CD14-positive monocyte (primary cell): ENCODE results near the gene B3GAT2. TPM values are rescaled to one million over a fixed set of nuclear protein-coding genes. Genes with fewer than 3 reads are reported as not detected.

Experiments used
- DNase-seq, 3 donors: peaks; one replicate each; pipeline ENCODE4 v3.0.0-alpha.2; 2011 to 2022
- H2AFZ ChIP-seq: 2 replicates; pipeline ENCODE4 v1.6.0; 2012; ENCODE audit warnings: mild to moderate bottlenecking, low read depth, low read length, inconsistent platforms; ENCODE audit not compliant: insufficient read depth, poor library complexity, severe bottlenecking
- H3K27ac ChIP-seq, 2 donors: 1 replicate in 1 of 2; 2 replicates in 1 of 2; pipeline ENCODE4 v1.5.1; 2012 to 2013; ENCODE audit warnings: low read length in 2 of 2, control low read depth in 1 of 2, inconsistent platforms in 1 of 2, low read depth in 1 of 2, mild to moderate bottlenecking in 1 of 2
- H3K27me3 ChIP-seq, 2 donors: one replicate each; pipeline versions ENCODE4 v1.6.0 to v1.6.1; 2011 to 2013; ENCODE audit warnings: low read length in 2 of 2; ENCODE audit not compliant: control insufficient read depth in 2 of 2, insufficient read depth in 2 of 2
- H3K36me3 ChIP-seq, 2 donors: replicated peaks in 1 of 2; 1 replicate in 1 of 2; 2 replicates in 1 of 2; pipeline versions ENCODE4 v1.5.1 to v1.6.1; 2012 to 2013; ENCODE audit warnings: low read length in 2 of 2, control low read depth in 1 of 2, inconsistent platforms in 1 of 2, mild to moderate bottlenecking in 1 of 2; ENCODE audit not compliant: insufficient read depth in 2 of 2, control insufficient read depth in 1 of 2
- H3K4me1 ChIP-seq, 2 donors: 1 replicate in 1 of 2; 2 replicates in 1 of 2; pipeline versions ENCODE4 v1.5.1 to v1.6.1; 2012 to 2013; ENCODE audit warnings: low read length in 2 of 2, control low read depth in 1 of 2, inconsistent platforms in 1 of 2, mild to moderate bottlenecking in 1 of 2, moderate library complexity in 1 of 2; ENCODE audit not compliant: insufficient read depth in 2 of 2, control insufficient read depth in 1 of 2
- H3K4me2 ChIP-seq: replicated peaks from 2 replicates; pipeline ENCODE3; 2012; ENCODE audit warnings: low read length, moderate library complexity, mild to moderate bottlenecking; ENCODE audit not compliant: poor library complexity, severe bottlenecking; ENCODE audit errors: extremely low read depth
- H3K4me3 ChIP-seq, 3 experiments: fragments of 200-600 bp in 1 of 3; sonication (generic) in 1 of 3; replicated peaks in 1 of 3; 1 replicate in 2 of 3; 2 replicates in 1 of 3; pipeline ENCODE4 v1.5.1; 2011 to 2013; ENCODE audit warnings: low read length in 3 of 3, mild to moderate bottlenecking in 3 of 3, control low read depth in 2 of 3, low read depth in 2 of 3, inconsistent platforms in 1 of 3, moderate library complexity in 1 of 3
- H3K79me2 ChIP-seq: 2 replicates; pipeline ENCODE4 v1.6.0; 2012; ENCODE audit warnings: mild to moderate bottlenecking, control low read depth, inconsistent platforms, low read length, moderate library complexity; ENCODE audit not compliant: insufficient read depth
- H3K9ac ChIP-seq: 2 replicates; pipeline ENCODE4 v1.6.0; 2017; ENCODE audit warnings: low read length, mild to moderate bottlenecking; ENCODE audit not compliant: insufficient read depth, poor library complexity, severe bottlenecking
- H3K9me3 ChIP-seq, 2 donors: replicated peaks in 1 of 2; 1 replicate in 1 of 2; 2 replicates in 1 of 2; pipeline versions ENCODE4 v1.5.1 to v1.6.1; 2012 to 2013; ENCODE audit warnings: low read length in 2 of 2, control low read depth in 1 of 2; ENCODE audit not compliant: control insufficient read depth in 1 of 2, insufficient read depth in 1 of 2
- H4K20me1 ChIP-seq: 2 replicates; pipeline ENCODE4 v1.6.0; 2012; ENCODE audit warnings: mild to moderate bottlenecking, low read length, control low read depth, moderate library complexity; ENCODE audit not compliant: insufficient read depth
- H3K27ac Mint-ChIP-seq, 7 donors: one replicate each; pipeline ENCODE4 v1.8.0; 2020; ENCODE audit warnings: mild to moderate bottlenecking in 7 of 7, mixed read lengths in 7 of 7, moderate library complexity in 6 of 7, inconsistent platforms in 2 of 7
- H3K27me3 Mint-ChIP-seq, 3 donors: one replicate each; pipeline ENCODE4 v1.8.0; 2021 to 2022; ENCODE audit warnings: low read depth in 3 of 3, mild to moderate bottlenecking in 3 of 3, mixed read lengths in 3 of 3, moderate library complexity in 3 of 3, inconsistent platforms in 1 of 3
- H3K36me3 Mint-ChIP-seq, 2 donors: one replicate each; pipeline ENCODE4 v1.8.0; 2020; ENCODE audit warnings: mixed read lengths in 2 of 2, inconsistent platforms in 1 of 2, mild to moderate bottlenecking in 1 of 2
- H3K4me1 Mint-ChIP-seq: one replicate; pipeline ENCODE4 v1.8.0; 2020; ENCODE audit warnings: mild to moderate bottlenecking, mixed read lengths
- H3K4me3 Mint-ChIP-seq, 2 donors: one replicate each; pipeline ENCODE4 v1.8.0; 2020; ENCODE audit warnings: mild to moderate bottlenecking in 2 of 2, mixed read lengths in 2 of 2, moderate library complexity in 1 of 2
- H3K9me3 Mint-ChIP-seq, 7 donors: one replicate each; pipeline ENCODE4 v1.8.0; 2020 to 2022; ENCODE audit warnings: mixed read lengths in 7 of 7, mild to moderate bottlenecking in 6 of 7, moderate library complexity in 6 of 7, inconsistent platforms in 2 of 7
- WGBS: methylation state at CpG from one replicate; pipeline ENCODE4 v1.1.5; 2013; ENCODE audit warnings: missing lambda C conversion rate; ENCODE audit not compliant: insufficient coverage; 5-methylcytosine and 5-hydroxymethylcytosine counted together
- intact Hi-C, 2 donors: fragments of 100-400 bp; cut with micrococcal nuclease; formaldehyde crosslinking; loops; one replicate each; pipeline versions ENCODE4 v1.15.0 to v1.15.1; 2023
- polyA plus RNA-seq, 3 donors: library from polyadenylated mRNA; depleted of rRNA in 1 of 3; unstranded in 2 of 3; stranded (reverse) in 1 of 3; fragments of 300-500 nt in 2 of 3; fragments of >200 nt in 1 of 3; fragmentation: Illumina TruSeq in 2 of 3; gene quantifications; 1 replicate in 2 of 3; 2 replicates in 1 of 3; pipeline ENCODE4 v1.2.3, GENCODE V29; 2012 to 2021
- TF ChIP-seq, protein P1 (sequence below): fragments of 200-600 bp; IDR thresholded peaks from one replicate; pipeline ENCODE4 v1.8.0; 2022; ENCODE audit warnings: antibody characterized with exemption, mild to moderate bottlenecking

The B3GAT2 gene
- polyA plus RNA-seq, 3 donors: 0.03 to 0.05 TPM; not detected in 1

DNA sequence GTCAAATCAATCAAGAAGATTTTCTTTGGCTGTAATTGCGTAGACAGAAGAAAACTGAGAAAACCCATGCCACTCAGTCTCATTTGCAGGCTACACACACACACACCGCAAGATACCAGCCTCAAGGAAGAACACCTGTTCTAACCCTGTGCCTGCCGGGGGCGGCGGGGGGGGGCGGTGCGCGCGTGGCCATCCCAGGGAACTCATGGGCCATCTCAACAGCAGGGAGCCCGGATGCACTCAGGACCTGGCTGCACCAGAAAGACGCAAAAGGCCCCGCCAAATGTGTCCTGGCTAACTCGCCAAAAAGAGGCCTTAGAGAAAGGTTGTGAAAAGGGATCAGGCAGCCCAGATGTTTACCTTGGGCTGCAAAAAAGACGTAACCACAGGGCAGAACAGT lies 2.1 kb downstream of the B3GAT2 start:
- peaks cover 63 to 81% (median 68%) of the 10 kb centered on the region in 3 donors for H3K27me3 Mint-ChIP-seq
- no peak overlapping the region for H2AFZ ChIP-seq
- H3K4me1 ChIP-seq: peaks cover 16 to 20% of the 10 kb centered on the region in 2 donors
- peak overlapping the region in 1 of 2 donors; percentile 75 for H3K4me3 Mint-ChIP-seq
- H3K36me3 Mint-ChIP-seq: peaks cover 0 to 2% of the 10 kb centered on the region in 2 donors
- H3K36me3 ChIP-seq: no peaks in the 10 kb centered on the region
- H3K9ac ChIP-seq: no peak overlapping the region
- H3K27ac Mint-ChIP-seq: no peak overlapping the region
- H3K9me3 ChIP-seq: peaks cover 4 to 16% of the 10 kb centered on the region in 2 donors
- DNase-seq: no peak
- H3K9me3 Mint-ChIP-seq: peaks cover 0 to 8% (median 2%) of the 10 kb centered on the region in 7 donors
- H3K27me3 ChIP-seq: peaks cover 49 to 76% of the 10 kb centered on the region in 2 donors
- TF ChIP-seq, protein P1, sequence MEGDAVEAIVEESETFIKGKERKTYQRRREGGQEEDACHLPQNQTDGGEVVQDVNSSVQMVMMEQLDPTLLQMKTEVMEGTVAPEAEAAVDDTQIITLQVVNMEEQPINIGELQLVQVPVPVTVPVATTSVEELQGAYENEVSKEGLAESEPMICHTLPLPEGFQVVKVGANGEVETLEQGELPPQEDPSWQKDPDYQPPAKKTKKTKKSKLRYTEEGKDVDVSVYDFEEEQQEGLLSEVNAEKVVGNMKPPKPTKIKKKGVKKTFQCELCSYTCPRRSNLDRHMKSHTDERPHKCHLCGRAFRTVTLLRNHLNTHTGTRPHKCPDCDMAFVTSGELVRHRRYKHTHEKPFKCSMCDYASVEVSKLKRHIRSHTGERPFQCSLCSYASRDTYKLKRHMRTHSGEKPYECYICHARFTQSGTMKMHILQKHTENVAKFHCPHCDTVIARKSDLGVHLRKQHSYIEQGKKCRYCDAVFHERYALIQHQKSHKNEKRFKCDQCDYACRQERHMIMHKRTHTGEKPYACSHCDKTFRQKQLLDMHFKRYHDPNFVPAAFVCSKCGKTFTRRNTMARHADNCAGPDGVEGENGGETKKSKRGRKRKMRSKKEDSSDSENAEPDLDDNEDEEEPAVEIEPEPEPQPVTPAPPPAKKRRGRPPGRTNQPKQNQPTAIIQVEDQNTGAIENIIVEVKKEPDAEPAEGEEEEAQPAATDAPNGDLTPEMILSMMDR: no peak
- peaks cover 13% of the 10 kb centered on the region for H3K4me1 Mint-ChIP-seq
- intact Hi-C loops: loop anchor here in 1 of 2 donors (10.0 kb wide), 1 partner anchor 250 kb away; no protein-coding TSS in a partner anchor
- H4K20me1 ChIP-seq: no peaks in the 10 kb centered on the region
- H3K27ac ChIP-seq: no peak overlapping the region
- 32% methylated on average over 6 of the region's 14 CpGs for WGBS
- H3K79me2 ChIP-seq: no peaks in the 10 kb centered on the region
- H3K4me3 ChIP-seq: no peak overlapping the region
- H3K4me2 ChIP-seq: no peak overlapping the region

DNA sequence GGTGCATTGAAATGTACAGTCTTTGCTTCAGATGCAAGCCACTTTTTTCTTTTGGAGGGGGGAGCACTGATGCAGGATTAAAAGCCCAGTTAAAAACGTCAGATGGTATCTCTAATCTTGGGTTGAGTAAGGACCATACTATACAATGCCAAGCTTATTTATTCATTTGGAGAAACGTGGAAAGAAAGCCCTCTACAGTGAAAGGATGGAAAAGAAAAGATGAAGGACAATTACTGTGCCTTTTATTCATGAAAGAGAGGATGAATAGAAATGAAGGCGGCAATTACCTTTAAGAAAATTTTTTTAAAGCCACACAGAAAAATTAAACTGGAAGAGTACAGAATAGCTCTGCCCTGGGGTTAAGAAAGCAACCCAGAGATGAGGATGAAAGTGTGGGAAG lies 2.7 kb downstream of the B3GAT2 start:
- Histone ChIP-seq H3K9me3 (peaks cover 4 to 16% of the 10 kb centered on the region in 2 donors), H3K27me3 (peaks cover 48 to 70% of the 10 kb centered on the region in 2 donors), H3K27ac (no peak overlapping the region), H3K4me3 (no peak overlapping the region), H2AFZ (no peak overlapping the region), H4K20me1 (no peaks in the 10 kb centered on the region), H3K36me3 (no peaks in the 10 kb centered on the region), H3K4me1 (peaks cover 16 to 20% of the 10 kb centered on the region in 2 donors), H3K79me2 (no peaks in the 10 kb centered on the region), H3K4me2 (no peak overlapping the region), H3K9ac (no peak overlapping the region)
- H3K36me3 Mint-ChIP-seq: peaks cover 0 to 2% of the 10 kb centered on the region in 2 donors
- H3K9me3 Mint-ChIP-seq: peaks cover 0 to 8% (median 2%) of the 10 kb centered on the region in 7 donors
- peaks cover 13% of the 10 kb centered on the region for H3K4me1 Mint-ChIP-seq
- WGBS: no CpG with 5 or more reads among the region's 3 CpGs
- intact Hi-C loops: loop anchor here in 1 of 2 donors (10.0 kb wide), 1 partner anchor 249 kb away; no protein-coding TSS in a partner anchor
- no peak overlapping the region for H3K27ac Mint-ChIP-seq
- peaks cover 59 to 76% (median 63%) of the 10 kb centered on the region in 3 donors for H3K27me3 Mint-ChIP-seq
- peak overlapping the region; percentile 4 to 69 for H3K4me3 Mint-ChIP-seq
- TF ChIP-seq, protein P1: no peak
- no peak for DNase-seq
